HG03066 (cell line): ENCODE measurements around the gene TWIST1.

Experiments used
- ATAC-seq: cut with Tn5 transposase; IDR thresholded peaks from one replicate; pipeline ENCODE4 v1.9.1; 2021; ENCODE audit warnings: low read depth; ENCODE audit not compliant: unreplicated experiment

Gene TWIST1

GRCh38 chr7:19117091-19117869, at the start of gene TWIST1:
TSS of gene TWIST1 (minus strand) at chr7:19117636. CDS start at chr7:19117321, 315 bp downstream.
- ATAC-seq, result no peak

- no peak for ATAC-seq
These were observed 44.2 kb upstream of the TWIST1 start for GRCh38 chr7:19161671-19162070.

DNA sequence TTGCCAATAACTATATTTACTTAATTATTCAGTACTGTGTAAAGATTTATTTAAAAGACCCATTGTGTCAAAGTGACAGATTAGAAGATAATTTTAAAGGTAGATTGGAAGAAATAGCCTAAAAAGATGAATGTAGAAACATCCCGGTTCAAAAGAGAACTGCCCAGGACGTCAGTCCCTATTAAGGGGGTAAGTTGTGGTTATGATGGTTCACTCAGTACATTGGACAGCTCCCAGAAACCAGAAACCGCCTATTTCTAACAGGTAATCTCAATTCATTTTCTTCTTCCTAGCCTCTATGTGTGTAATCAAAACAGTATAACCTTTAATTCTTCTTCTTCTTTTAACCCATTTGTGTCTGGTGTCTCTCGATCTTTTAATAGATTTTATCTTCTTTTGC, 29.3 kb upstream of the TWIST1 start:
- no peak for ATAC-seq

- no peak for ATAC-seq
These were observed 28.1 kb upstream of the TWIST1 start for GRCh38 chr7:19145434-19146115.

- ATAC-seq, result no peak
These were observed 27.4 kb upstream of the TWIST1 start, which contains the start of gene FERD3L for GRCh38 chr7:19144661-19145433. TSS of gene FERD3L (minus strand) at chr7:19145421. CDS start at chr7:19145362, 59 bp downstream.

DNA sequence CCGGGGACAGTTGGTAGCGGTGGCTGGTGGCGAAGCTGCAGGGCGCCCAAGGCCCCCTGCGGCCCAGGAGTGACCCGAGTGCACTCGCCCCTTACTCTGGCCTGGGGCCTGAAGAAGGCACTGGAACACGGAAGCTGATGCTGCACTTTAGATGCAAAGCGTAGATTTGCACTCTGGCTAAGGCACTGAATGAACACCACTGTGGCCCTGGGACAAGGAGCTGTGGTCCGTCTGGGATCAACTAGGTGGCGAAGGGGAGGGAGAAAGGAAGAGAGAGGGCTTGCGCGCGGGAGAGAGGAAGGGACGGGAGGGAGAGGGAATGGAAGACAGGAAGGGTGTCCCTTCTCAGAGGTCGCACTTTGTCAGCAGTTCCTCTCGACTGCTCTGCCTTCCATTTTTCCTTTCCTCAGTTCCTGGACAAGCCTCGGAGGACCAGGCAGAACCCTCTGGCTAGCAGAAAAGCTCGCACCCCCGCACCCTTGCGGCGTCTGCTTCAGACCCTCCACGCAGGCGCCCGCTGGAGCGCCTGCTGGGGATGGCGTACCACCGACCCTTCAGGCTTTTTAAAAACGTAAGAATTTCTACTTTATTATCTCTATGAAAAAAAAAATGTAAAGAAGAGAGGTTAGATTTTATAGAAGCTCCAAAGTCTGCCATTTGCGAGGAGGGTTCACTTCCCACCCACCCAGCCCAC, 26.6 kb upstream of the TWIST1 start:
- ATAC-seq, result no peak

- ATAC-seq, result no peak
These were observed 22.4 kb upstream of the TWIST1 start for GRCh38 chr7:19139706-19140327.

DNA sequence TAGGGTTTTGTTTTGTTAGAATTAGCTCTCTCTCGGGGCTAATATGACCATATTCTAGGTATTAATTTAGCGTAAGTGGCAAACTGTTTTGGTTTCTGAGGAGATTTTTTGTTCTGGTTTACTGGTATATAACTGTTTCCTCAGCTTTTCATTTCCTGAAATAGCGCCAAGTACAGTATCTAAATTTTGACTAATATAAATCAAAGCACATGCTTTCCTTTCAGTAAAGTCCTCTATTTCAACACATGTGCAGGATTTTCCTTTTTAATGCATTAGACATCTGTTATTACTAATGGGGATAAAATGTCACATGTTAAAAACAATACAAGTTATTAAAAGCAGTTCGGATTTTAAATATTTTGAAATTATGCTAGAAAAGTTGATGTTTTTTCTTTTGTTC, 16.4 kb upstream of the TWIST1 start:
- ATAC-seq, result no peak

- ATAC-seq, result no peak
These were observed 16.0 kb upstream of the TWIST1 start for GRCh38 chr7:19133390-19133789.

DNA sequence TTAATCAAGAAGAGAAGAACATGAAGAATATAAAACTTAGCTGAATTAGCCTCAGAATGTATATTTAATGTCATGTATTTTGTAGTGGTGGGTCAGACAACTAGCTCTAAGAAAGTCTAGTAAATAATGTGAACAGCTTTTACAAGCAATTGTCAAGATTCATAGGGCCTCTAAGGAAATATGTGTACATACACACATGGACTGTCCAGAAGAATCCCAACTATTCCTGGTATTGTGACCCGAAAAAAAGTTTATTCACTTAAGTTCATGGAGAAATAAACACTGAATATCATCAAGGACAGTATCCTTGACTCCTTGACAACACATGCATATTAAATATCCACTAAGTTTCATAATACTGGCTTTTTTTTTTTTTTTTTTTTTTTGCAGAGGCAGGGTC, 11.4 kb upstream of the TWIST1 start:
- ATAC-seq, result no peak

GRCh38 chr7:19121977-19122588, 4.6 kb upstream of the TWIST1 start:
- ATAC-seq, result no peak

GRCh38 chr7:19119870-19120486, 2.5 kb upstream of the TWIST1 start:
- no peak for ATAC-seq

GRCh38 chr7:19119372-19119771, 1.9 kb upstream of the TWIST1 start:
- no peak for ATAC-seq

DNA sequence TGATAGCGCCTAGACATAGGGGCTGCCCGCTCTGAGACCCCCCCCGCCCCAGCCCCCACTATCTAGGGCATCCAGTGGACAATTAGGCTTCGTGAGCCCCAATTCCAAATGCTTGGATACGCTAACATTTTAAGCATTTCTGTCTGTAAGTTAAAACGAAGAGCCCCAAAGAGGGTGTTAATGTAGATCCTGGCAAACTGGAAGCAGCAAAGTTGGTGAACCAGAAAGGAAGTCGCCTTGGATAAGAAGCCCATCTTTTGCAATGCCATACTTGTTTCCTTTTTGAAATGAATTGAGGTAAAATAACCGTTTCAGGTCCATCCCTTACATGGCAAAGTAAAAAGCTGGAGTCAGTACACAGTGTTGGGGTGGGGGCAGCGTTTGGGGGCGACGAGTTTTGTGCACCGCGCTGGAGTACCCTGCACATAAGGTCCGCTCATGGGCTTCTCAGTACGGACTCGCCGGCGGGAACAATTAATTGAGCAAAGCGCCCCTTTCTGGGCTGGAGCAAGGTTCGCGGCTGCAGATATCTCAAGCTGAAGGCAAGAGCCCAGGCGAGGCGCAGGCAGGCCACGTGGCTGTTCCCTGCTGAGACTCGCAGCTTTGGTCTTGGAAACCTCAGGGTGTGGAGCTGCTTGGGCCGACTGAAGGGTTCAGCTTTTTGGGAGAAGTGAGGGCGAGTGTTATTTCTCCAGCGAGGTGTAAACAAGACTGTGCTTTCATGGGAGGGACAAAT, 1.4 kb upstream of the TWIST1 start:
- no peak for ATAC-seq

DNA sequence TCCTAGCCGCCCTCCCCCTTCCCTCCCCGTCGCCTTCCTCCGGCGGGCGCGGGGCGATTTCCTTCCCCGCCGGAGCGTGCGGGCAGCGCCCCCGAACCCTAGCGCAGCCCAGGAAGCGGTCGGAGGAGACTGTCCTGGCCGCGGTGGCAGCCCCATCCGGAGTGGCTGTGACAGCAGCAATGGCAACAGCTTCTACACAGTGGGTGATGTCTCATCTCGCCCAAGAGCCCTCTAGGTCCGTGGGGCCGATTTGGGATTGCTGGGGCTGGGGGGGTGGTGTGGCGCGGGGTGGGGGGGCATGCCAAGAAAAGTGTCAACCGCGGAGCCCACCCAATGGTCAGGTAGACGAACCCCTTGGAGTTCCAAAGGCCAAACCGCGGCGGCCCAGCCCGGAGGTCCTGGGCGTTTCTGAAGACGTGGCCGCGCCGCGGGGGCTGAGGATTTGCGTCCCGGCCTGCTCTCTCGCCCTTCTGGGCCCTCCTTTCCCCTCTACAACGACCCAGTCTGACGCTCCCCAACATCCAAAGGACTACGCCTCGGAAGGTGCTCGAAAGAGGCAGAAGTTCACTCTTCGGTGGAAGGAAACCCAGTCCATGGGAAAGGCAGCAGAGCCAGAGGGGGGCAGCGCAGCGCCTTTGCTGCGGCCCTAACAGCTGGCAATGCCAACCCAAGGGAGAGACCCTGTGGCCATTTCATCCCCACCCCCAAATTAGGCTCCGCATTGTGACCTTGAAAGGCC, 603 bp upstream of the TWIST1 start:
- no peak for ATAC-seq

- no peak for ATAC-seq
These were observed 1.0 kb downstream of the TWIST1 start for GRCh38 chr7:19116121-19117090.

GRCh38 chr7:19114551-19114855, 2.9 kb downstream of the TWIST1 start:
- ATAC-seq, result no peak
